ENCODE data around the gene SFSWAP.
"Not testable (repeated sequence)": the region's sequence is repeated elsewhere in the genome, so short reads cannot be mapped to it uniquely, and the experiment has no call there.

SFSWAP gene

DNA sequence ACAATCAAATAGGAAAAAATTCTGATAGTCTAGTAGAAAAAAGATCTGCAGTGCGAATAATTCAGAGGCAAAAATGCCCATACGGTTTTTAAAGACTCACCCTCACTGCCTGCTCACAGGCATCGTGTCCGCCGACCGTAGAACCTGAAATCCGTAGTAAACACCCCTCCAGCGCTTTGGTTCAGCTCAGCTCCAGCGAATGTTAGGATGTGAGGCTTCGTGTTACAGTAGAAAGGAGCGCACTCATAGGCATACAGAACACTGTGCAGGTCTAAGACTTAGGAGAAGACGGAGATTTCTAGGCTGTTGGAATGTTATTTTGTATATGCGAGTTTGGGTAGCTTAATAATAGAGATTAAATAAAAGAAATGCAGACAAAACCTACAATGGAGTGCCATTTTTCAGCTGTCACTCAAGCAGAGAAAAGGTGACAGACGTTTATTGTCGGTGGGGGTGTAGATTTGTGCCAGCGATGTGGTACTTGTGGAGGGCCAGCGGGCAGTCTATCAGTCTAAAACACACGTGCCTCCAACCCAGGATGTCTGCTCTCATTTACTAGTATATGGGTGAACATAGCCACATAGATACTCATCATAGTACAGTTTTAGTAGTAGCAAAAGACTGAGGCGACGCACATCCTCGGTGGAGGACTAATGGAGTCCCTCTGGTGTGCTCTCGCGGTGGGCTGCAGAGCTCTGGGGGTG is 25.7 kb downstream of the SFSWAP start:
- DNase-seq (ENCODE audit: low read depth): no peak

DNA sequence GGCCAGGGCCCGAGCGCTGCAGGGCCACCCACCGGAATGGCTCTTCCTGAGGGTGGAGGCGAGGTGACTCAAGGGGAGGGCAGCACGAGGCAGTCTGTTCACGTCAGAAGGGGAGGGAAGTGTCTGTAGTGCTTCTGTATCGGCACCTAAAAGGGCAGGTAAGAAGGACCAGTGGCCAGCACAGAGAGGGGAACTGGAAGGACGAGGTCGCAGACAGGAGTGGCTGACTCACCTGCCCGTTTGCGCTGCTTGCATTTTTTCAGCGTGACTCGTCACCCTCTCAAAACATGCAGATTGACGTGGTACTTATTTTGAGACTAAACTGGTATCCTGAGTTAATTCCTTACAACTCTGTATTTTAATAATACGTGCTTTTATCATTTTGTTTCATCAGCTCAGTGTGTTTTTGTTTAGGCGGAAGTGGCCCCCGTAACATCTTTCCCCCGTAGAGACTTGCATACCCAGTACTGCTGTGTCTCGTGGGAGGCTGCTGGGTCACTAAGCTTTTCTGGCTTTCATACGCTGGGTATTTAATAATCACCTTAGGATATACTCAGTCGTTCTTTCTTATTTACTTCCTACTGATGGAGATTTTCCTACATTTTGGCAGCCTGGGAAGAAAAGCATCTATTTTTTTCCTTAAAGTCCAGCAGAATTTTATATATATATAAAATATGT is 26.4 kb downstream of the SFSWAP start:
- DNase-seq (ENCODE audit: low read depth): no peak

DNA sequence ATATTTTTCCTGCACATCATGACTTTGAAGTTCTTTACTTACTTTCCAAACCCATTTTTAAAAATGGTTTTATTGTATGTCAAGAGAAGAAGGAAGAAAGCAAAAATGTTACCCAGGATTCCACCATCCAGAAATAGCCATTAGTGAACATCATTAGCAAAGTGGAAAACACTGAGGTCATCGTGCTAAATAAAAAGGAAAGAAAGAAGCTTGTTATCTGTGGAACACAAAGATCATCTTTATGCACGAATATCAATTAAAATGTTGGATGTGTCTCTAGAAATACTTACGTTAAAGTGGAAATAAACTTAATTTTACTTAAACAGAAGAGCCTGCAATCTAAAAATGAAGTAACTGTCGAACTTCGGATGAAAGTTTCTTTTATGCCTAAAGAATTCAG is 27.3 kb downstream of the SFSWAP start:
- DNase-seq (ENCODE audit: low read depth): no peak

DNA sequence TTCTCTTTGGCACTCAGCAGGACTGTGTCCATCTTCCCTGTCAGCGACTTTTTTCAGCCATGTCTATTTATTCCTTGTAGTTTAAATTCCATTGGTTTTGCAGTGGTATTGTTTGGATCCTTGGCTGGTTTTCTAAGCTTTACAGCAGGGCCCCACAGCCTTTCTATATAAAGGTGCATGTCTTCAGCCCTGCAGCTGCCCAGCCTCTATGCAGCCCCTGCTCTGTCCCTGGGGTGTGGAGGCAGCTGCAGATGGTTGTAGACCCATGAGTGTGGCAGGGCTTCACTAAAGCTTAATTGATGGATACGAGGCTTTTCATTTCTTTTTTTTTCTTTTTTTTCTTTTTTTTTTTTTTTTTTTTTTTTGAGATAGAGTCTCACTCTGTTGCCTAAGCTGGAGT is 29.7 kb downstream of the SFSWAP start:
- no peak for DNase-seq (ENCODE audit: low read depth)

DNA sequence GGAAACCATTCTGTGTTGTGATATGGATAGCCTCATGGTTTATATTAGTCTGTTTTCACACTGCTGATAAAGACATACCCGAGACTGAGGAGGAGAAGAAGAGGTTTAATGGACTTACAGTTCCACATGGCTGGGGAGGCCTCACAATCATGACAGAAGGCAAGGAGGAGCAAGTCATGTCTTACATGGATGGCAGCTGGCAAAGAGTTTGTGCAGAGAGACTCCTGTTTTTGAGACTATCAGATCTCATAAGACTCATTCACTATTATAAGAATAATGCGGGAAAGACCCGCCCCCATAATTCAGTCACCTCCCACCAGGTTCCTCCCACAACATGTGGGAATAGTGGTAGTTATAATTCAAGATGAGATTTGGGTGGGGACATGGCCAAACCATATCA is 31.9 kb downstream of the SFSWAP start:
- DNase-seq (ENCODE audit: low read depth): not testable (repeated sequence)

DNA sequence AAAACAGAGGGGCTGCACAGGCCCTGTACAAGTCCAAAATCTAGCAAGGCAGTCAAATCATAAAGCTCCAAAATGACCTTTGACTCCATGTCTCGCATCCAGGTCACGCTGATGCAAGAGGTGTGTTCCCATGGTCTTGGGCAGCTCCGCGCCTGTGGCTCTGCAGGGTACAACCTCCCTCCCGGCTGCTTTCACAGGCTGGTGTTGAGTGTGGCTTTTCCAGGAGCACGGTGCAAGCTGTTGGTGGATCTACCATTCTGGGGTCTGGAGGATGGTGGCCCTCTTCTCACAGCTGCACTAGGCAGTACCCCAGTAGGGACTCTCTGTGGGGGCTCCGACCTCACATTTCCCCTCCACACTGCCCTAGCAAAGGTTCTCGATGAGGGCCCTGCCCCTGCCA is 32.5 kb downstream of the SFSWAP start:
- not testable (repeated sequence) for DNase-seq (ENCODE audit: low read depth)

DNA sequence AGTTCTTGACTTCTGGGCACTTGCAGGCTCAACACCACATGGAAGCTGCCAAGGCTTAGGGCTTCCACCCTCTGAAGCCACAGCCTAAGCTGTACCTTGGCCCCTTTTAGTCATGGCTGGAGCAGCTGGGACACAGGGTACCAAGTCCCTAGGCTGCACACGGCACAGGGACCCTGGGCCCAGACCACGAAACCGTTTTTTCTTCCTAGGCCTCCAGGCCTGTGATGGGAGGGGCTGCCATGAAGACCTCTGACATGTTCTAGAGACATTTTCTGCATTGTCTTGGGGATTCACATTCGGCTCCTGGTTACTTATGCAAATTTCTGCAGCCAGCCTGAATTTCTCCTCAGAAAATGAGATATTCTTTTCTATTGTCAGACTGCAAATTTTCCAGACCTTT is 33.0 kb downstream of the SFSWAP start:
- not testable (repeated sequence) for DNase-seq (ENCODE audit: low read depth)

DNA sequence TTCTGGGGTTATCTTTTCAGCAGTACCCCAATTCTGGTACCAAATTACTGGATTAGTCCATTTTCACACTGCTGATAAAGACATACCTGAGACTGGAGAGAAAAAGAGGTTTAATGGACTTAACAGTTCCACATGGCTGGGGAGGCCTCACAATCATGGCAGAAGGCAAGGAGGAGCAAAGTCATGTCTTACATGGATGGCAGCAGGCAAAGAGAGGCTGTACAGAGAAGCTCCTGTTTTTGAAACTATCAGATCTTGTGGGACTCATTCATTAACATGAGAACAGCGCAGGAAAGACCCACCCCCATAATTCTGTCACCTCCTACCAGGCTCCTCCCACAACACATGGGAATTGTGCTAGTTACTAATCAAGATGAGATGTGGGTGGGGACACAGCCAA is 33.8 kb downstream of the SFSWAP start:
- DNase-seq (ENCODE audit: low read depth): not testable (repeated sequence)

DNA sequence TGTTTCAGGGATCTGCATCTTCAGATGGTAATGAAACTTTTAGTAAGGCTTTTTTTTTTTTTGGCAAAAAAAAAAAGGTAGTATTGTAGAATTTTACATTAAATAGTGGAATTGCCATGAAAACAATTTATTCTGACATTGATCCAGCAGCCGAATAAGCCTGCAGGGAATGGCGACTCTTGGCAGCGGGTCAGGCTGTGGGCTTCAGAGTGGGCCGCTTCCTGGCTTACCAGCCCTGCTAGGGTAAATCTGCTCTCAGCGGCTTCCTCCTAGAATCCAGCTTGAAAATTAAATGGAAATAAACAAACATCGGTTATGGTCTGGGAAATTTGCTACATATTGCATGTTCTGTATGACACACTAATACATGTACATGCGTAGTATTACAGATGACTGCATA is 34.8 kb downstream of the SFSWAP start:
- DNase-seq (ENCODE audit: low read depth): no peak

DNA sequence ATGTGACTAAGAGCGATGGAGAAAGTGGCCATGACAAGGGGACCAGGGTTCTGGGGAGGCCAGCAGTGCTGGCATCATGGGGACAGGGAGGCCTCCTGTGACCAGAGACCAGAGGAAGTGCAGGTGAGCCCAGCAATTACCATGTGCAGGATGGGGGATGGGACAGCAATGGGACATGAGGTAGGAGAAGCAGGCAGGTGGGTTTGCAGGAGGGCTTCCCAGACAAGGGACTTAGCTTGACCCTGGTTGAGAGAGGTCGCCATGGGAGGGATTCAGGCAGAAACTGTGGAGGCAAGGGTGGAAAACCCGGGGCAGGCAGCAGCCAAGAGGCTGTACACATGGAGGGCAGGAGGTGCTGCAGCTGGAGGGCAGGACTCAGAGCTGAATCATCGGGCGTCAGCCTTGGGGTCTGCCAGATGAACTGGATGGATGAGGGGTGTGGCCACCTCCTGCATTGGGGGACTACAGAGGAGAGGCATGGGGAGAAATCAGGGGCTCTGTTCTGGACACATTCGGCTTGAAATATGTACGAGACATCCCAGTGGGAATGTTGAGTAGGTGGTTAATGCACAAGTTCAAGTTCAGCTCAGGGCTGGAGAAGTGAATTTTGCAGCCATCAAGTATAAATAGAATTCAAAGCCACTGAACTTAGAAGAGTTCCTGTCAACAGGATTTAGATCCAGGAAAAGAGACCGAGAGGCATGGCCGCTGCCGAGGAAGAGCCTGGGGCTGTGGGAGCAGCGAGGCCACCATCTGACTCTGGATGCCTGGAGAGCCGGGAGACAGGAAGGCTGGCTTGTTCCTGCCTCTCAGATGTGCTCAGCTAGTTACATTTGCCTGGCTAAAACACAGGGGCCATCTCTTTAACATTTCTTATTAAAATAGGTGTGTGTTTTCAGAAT is 36.6 kb downstream of the SFSWAP start:
- DNase-seq (ENCODE audit: low read depth): no peak

DNA sequence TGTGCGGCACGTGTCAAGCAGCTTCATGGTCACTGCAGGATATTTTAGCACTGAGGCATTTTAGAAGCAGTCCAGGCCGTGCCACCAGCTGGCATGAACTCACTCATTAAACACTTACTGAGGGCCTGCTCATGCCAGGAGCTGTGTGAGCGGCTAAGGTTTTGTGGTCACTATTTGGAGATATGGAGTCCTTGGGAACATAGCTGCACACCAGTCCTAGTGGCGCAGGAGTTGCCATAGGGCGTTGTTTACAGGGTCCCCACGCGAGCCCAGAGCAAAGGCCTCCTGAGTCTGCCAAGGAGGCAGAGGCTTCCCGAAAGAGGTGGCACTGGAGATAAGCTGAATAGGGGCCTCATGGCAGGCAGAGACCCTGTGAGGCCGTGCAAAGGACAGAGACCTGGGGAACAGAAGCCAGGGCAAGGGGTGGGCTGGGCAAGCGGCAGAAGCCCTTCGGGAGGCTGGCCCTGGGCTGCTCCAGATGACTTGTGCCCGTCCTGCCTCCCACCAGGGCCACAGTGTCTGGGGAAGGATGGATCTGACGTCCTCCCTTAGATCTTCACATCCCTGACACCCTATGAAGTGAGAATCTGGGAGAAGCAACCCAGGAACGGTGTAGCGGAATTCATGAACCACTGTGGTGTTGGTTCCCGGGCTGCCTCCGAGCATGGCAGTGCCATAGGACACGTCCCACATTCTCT is 38.9 kb downstream of the SFSWAP start:
- DNase-seq (ENCODE audit: low read depth): no peak

DNA sequence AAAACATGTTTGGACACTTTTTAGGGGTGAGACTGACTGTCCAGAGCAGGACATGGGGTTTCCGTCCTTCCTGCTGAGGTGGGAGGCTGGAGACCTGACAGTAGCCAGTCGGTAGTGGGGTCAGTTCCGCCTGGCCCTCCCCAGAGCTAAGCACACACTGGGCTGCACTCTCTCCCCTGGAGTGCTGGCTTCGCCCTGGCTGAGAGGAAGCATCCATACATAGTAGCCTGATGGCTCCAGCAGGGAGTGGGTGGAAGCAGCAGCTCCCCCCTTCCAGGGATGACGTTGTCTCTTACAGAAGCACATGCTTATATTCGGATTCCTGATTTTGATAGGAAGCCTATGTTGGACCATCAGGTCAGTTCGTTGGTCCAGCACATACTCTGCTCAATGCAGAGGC is 40.4 kb downstream of the SFSWAP start:
- no peak for DNase-seq (ENCODE audit: low read depth)

DNA sequence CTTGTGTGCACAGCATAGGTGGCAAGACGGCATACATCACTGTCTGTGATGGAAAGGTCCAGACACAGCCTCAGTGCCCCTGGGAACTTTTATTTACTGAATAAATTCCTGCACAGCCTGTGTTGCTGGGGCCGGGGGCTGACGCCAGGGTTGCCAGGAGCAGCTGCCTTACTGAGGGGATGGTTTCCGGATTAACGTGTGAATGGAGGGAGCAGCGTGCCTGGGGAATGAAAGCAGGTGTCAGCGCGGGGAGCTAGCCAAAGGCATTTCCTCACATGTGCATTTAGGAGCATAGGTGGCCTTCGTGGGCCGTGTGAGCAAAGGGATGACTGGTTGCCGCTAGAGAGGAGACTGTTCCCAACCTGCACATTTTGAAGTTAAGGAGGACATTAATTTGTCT is 41.6 kb downstream of the SFSWAP start:
- DNase-seq (ENCODE audit: low read depth): no peak

DNA sequence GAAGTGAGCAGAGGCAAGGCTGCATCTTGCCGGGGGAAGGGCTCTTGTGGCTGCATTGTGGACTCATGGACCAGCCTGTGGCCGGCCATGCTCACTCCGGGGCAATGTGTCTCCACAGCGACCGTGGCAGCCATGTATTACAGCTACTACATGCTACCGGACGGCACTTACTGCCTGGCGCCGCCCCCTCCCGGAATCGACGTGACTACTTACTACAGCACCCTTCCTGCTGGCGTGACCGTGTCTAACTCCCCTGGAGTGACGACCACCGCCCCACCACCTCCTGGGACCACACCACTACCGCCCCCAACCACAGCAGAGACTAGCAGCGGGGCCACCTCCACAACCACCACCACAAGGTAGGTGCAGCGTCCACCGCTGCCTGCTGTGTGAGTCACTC is 42.1 kb downstream of the SFSWAP start:
- no peak for DNase-seq (ENCODE audit: low read depth)

DNA sequence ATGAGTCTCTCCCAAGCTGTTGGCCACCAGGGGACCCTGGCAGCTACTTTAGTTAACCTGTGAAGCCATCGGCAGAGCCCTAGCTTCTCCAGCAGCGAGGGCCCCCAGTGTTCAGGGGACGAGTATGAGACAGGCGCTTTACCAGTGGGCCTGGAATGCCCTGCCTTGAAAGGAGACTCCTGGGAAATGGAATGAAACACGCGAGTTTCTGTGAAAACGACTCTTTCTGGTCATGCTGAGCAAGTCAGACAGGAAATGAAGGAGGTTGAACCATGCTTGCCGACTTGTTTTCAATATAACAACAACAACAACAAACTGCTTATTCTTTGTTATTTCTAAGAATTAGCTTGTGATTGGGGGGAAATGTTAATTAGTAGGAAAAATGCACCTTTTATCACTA is 42.9 kb downstream of the SFSWAP start:
- DNase-seq (ENCODE audit: low read depth): no peak

DNA sequence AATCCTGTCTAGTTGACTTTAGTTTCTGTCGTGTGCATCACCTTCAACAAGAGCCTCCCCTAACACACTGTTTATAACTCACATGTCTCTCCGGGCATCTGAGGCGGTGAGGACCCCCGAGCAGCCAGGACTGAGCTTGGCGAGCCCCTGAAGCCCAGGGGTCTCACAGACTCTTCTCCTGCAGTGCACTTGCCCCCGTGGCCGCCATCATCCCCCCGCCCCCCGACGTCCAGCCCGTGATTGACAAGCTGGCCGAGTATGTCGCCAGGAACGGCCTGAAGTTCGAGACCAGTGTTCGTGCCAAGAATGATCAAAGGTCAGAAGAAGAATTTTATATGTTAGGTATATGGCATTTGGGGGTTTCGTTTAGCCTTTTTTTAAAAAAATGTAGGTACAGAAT is 43.3 kb downstream of the SFSWAP start:
- DNase-seq (ENCODE audit: low read depth): no peak

DNA sequence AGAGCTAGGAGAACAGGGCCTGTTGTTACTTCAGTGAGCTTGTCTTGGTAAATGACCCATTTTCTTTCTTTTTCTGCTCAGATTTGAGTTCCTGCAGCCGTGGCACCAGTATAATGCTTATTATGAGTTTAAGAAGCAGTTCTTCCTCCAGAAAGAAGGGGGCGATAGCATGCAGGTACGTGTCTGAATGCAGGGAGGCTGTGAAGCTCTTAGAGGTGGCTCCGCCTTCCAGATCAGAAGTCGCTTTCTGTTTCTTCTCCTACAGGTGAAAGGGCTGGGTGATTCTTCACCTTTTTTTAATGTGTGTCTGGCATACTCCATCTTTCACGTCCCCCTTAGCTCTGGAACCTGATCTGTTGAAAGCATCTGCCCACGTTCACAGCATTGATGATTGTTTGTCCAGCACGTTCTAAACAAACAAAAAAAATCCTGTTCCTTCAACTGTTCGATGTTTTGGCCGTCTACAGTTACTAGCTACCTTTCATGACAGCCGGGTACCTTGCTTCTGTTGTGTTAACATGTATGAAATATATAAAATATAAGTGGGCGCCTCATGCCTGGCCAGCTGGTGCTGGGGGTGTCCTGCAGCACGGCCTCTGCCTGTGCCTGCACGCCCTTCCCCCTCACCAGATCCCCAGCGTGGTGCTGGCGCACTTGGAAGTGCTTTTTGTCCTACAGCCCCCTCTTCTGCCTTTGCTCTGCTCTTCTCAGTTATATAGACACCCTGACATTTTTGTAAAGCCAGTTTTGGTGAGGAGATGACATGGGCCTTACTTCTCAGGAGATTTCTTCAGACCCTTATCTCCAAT is 44.6 kb downstream of the SFSWAP start:
- DNase-seq (ENCODE audit: low read depth): no peak

DNA sequence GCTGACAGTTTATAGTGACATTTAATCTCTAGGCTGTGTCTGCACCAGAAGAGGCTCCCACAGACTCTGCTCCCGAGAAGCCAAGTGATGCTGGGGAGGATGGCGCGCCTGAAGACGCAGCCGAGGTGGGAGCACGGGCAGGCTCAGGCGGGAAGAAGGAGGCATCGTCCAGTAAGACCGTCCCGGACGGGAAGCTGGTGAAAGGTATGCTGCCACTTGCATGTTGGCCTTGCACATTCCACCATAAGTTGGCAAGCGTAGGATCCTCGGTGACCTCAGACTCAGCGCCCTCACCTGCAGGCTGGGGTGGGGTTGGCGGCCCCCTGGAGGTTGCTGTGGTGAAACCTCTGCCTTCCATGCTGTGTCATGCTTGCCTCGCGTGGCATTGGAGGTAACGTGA is 45.6 kb downstream of the SFSWAP start:
- no peak for DNase-seq (ENCODE audit: low read depth)

DNA sequence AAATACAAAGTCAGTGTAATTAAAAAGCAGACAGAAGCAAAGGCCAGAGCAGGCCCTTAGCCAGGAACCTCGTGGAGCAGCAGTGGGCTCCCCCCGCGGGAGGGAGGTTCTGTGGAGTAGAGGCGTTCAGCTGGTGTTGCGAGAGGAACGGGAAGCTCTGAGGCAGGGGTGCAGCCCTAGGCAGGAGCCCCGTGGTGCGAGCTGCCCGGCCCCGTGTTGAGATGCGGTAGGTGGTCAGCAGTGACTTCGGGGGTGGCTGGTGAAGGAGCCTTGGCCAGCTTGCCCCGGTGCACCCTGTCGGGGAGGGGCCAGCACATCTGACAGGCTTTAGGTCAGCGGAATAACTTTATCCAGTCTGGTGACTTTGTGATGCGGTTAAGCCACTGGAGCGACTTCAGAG is 46.2 kb downstream of the SFSWAP start:
- no peak for DNase-seq (ENCODE audit: low read depth)

DNA sequence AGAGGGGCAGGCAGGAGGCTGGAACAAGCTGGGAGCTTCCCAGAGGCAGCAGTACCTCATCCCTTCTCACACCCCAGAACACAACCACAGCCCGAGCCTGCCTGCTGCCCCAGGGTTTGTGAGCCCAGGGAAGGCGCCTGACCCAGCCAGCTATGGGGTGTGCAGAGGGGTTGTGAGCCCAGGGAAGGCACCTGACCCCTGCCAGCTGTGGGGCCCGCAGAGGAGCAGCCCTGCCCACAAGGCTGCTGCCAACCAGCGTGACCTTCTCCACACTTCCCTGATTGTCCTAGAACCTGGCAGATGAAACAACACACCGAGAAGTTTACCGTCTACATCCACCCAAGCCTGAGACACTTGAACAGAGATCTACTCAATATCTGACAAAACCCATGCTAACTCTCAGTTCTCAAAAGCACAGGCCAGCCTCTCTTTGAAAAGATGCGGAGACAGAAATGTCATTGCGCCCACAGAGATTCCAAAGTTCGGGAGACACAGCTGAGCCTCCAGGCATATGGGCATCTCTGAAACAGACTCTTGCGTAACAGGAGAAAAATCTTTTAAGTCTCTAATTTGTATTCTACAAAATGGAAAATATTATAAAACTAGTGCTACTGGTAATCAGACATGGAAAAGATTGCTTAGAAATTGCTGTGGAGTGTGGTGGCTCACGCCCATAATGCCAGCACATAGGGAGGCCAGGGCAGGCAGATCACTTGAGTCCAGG is 47.3 kb downstream of the SFSWAP start:
- no peak for DNase-seq (ENCODE audit: low read depth)

DNA sequence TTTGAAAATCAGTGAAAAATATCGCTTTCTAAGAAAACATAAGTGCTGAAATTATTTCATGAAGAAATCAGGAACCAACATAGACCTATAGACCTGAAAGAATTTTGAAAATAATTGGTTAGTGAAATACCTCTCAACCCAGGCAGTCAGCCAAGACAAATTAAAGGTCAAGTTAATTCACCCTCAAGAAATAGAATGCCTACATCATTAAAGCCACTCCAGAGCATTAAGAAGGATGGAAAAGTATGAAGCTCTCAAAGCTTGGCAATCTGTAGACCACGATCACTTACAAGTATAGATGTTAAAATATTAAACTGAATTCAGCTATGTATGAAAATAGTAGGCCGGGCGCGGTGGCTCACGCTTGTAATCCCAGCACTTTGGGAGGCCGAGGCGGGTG is 48.3 kb downstream of the SFSWAP start:
- no peak for DNase-seq (ENCODE audit: low read depth)

Measured in activated T-cell treated with anti-CD3 and anti-CD28 coated beads for 1 hour (primary cell).